ENCODE results near the gene WASF3. TPM values are rescaled to one million over a fixed set of nuclear protein-coding genes. Genes with fewer than 3 reads are reported as not detected.

Gene WASF3
- total RNA-seq, 1 donor, result 14.2 TPM

GRCh38 chr13:26591672-26592071 is 34.2 kb downstream of the WASF3 start:
- DNase-seq (ENCODE audit: low read depth), result no peak

GRCh38 chr13:26593661-26594060 is 36.2 kb downstream of the WASF3 start:
- no peak for TF ChIP-seq CTCF (IDR thresholded peaks at IDR 0.05; ENCODE audit: insufficient read depth, low read depth, low read length)
- DNase-seq (ENCODE audit: low read depth), result no peak
- no peak overlapping the region for H3K4me3 ChIP-seq (ENCODE audit: low read depth, low read length)

More at GRCh38 chr13:26591672-26592071, 34.2 kb downstream of the WASF3 start:
- no peak overlapping the region for H3K4me3 ChIP-seq (ENCODE audit: low read depth, low read length)
- TF ChIP-seq CTCF (IDR thresholded peaks at IDR 0.05; ENCODE audit: insufficient read depth, low read depth, low read length), result no peak

GRCh38 chr13:26594363-26594762 is 36.9 kb downstream of the WASF3 start:
- H3K4me3 ChIP-seq (ENCODE audit: low read depth, low read length), result no peak overlapping the region
- no peak for DNase-seq (ENCODE audit: low read depth)
- no peak for TF ChIP-seq CTCF (IDR thresholded peaks at IDR 0.05; ENCODE audit: insufficient read depth, low read depth, low read length)

GRCh38 chr13:26596458-26596857 is 39.0 kb downstream of the WASF3 start:
- no peak for TF ChIP-seq CTCF (IDR thresholded peaks at IDR 0.05; ENCODE audit: insufficient read depth, low read depth, low read length)
- DNase-seq (ENCODE audit: low read depth), result no peak
- H3K4me3 ChIP-seq (ENCODE audit: low read depth, low read length), result no peak overlapping the region

GRCh38 chr13:26599403-26599802 is 41.9 kb downstream of the WASF3 start:
- DNase-seq (ENCODE audit: low read depth), result no peak
- no peak overlapping the region for H3K4me3 ChIP-seq (ENCODE audit: low read depth, low read length)
- no peak for TF ChIP-seq CTCF (IDR thresholded peaks at IDR 0.05; ENCODE audit: insufficient read depth, low read depth, low read length)

GRCh38 chr13:26599860-26600259 is 42.4 kb downstream of the WASF3 start:
- no peak overlapping the region for H3K4me3 ChIP-seq (ENCODE audit: low read depth, low read length)
- no peak for TF ChIP-seq CTCF (IDR thresholded peaks at IDR 0.05; ENCODE audit: insufficient read depth, low read depth, low read length)
- no peak for DNase-seq (ENCODE audit: low read depth)

- TF ChIP-seq CTCF (IDR thresholded peaks at IDR 0.05; ENCODE audit: insufficient read depth, low read depth, low read length), result no peak
- no peak overlapping the region for H3K4me3 ChIP-seq (ENCODE audit: low read depth, low read length)
- peak; percentile 76 for DNase-seq (ENCODE audit: low read depth)
Observed at GRCh38 chr13:26600343-26600742, 42.9 kb downstream of the WASF3 start.

All from fibroblast of villous mesenchyme (primary cell).